GM12878 (cell line): Measurements from ENCODE around the gene MPRIP. TPM values are rescaled to one million over a fixed set of nuclear protein-coding genes. Genes with fewer than 3 reads are reported as not detected.

Experiments used
- ATAC-seq: fragments of 200-7000 bp; cut with Tn5 transposase; 3 replicates; pipeline ENCODE4 v1.9.1; 2020; ENCODE audit warnings: mild to moderate bottlenecking, moderate library complexity
- BruUV-seq: library from RNA; stranded (reverse); fragments of 400-500 nt; replicated peaks from 2 replicates; lab custom pipeline; 2021; lab: Mats Ljungman, UMichigan
- CTCF ChIA-PET: fragments of 300-600 bp; sonication (Branson Sonifier 250); formaldehyde crosslinking; extraction: SDS; loops from one replicate; lab custom pipeline; 2021; ENCODE audit warnings: inconsistent platforms; lab: Yijun Ruan, JAX
- POLR2A ChIA-PET: fragments of 350-600 bp; formaldehyde crosslinking; extraction: SDS; loops from one replicate; lab custom pipeline; 2021; ENCODE audit warnings: inconsistent platforms; lab: Charles Lee
- RAD21 ChIA-PET: fragments of 300-600 bp; sonication (Branson Sonifier 250); formaldehyde crosslinking; loops from one replicate; lab custom pipeline; 2023; ENCODE audit warnings: antibody characterized with exemption; ENCODE audit not compliant: unreplicated experiment; lab: Charles Lee
- SMC1A ChIA-PET: fragments of 300-600 bp; sonication (Branson Sonifier 250); formaldehyde crosslinking; loops from one replicate; lab custom pipeline; 2023; ENCODE audit not compliant: unreplicated experiment, uncharacterized antibody; lab: Charles Lee
- DNase-seq: peaks from one replicate; pipeline ENCODE4 v3.0.0-alpha.2; 2011; ENCODE audit warnings: low read depth, low spot score
- FAIRE-seq: peaks from 3 replicates; lab custom pipeline; 2011; peaks lifted over from hg19 to GRCh38; lab: Jason Lieb, UNC
- H2AFZ ChIP-seq: 2 replicates; pipeline ENCODE4 v1.6.0; 2011; ENCODE audit warnings: low read depth, low read length, control low read depth; ENCODE audit not compliant: control insufficient read depth
- H3K27ac ChIP-seq: 2 replicates; pipeline ENCODE4 v1.5.1; 2011; ENCODE audit warnings: control low read depth; ENCODE audit not compliant: control insufficient read depth, insufficient read depth
- H3K27me3 ChIP-seq, 2 experiments: replicated peaks in 1 of 2; 2 replicates each; pipeline versions ENCODE4 v1.6.0 to v1.6.1; 2011; ENCODE audit warnings: low read length in 1 of 2; ENCODE audit not compliant: control insufficient read depth in 2 of 2, insufficient read depth in 2 of 2
- H3K36me3 ChIP-seq, 2 experiments: 2 replicates each; pipeline ENCODE4 v1.5.1; 2011; ENCODE audit warnings: low read length in 1 of 2; ENCODE audit not compliant: control insufficient read depth in 2 of 2, insufficient read depth in 2 of 2
- H3K4me1 ChIP-seq: 2 replicates; pipeline ENCODE4 v1.6.1; 2011; ENCODE audit warnings: mild to moderate bottlenecking, low read length, moderate library complexity, mixed read lengths; ENCODE audit not compliant: control insufficient read depth, insufficient read depth
- H3K4me2 ChIP-seq: 2 replicates; pipeline ENCODE4 v1.6.0; 2011; ENCODE audit warnings: control low read depth; ENCODE audit not compliant: control insufficient read depth, insufficient read depth
- H3K4me3 ChIP-seq: fragments of 200-600 bp; sonication (generic); 2 replicates; pipeline ENCODE4 v1.5.1; 2016
- H3K79me2 ChIP-seq: 2 replicates; pipeline ENCODE4 v1.6.0; 2011; ENCODE audit warnings: low read length; ENCODE audit not compliant: control insufficient read depth, insufficient read depth
- H3K9ac ChIP-seq: 2 replicates; pipeline ENCODE4 v1.8.0; 2011; ENCODE audit warnings: low read length, control low read depth, mixed read lengths; ENCODE audit not compliant: control insufficient read depth, insufficient read depth
- H3K9me3 ChIP-seq: replicated peaks from 3 replicates; pipeline ENCODE4 v1.5.1; 2011; ENCODE audit warnings: mild to moderate bottlenecking, low read length; ENCODE audit not compliant: control insufficient read depth, insufficient read depth
- H4K20me1 ChIP-seq: 2 replicates; pipeline ENCODE4 v1.6.0; 2011; ENCODE audit not compliant: control insufficient read depth, insufficient read depth
- CHD2 ChIP-seq: IDR thresholded peaks from 2 replicates; pipeline ENCODE4 v1.6.1; 2011; ENCODE audit warnings: low read depth, low read length, improper control_type of control experiment, borderline replicate concordance
- HDAC2 ChIP-seq: fragments of 200-600 bp; sonication (generic); IDR thresholded peaks from 2 replicates; pipeline ENCODE4 v1.6.1; 2017
- HDAC6 ChIP-seq: fragments of 200-600 bp; sonication (generic); IDR thresholded peaks from one replicate; pipeline ENCODE4 v1.8.0; 2017; ENCODE audit warnings: antibody characterized with exemption; ENCODE audit not compliant: unreplicated experiment
- POLR2AphosphoS5 ChIP-seq: IDR thresholded peaks from 2 replicates; pipeline ENCODE4 v1.6.1; 2011; ENCODE audit warnings: mild to moderate bottlenecking, low read length, inconsistent platforms
- SREBF1 ChIP-seq: IDR thresholded peaks from 2 replicates; pipeline ENCODE4 v1.6.1; 2012; ENCODE audit warnings: mild to moderate bottlenecking, low read length
- SRF ChIP-seq, 2 experiments: IDR thresholded peaks; 2 replicates each; pipeline ENCODE4 v1.6.1; 2011; ENCODE audit warnings: low read depth in 2 of 2, low read length in 2 of 2, mild to moderate bottlenecking in 1 of 2, moderate library complexity in 1 of 2
- WRNIP1 ChIP-seq: IDR thresholded peaks from 2 replicates; pipeline ENCODE4 v1.6.1; 2011; ENCODE audit warnings: low read depth, low read length, improper control_type of control experiment, borderline replicate concordance
- WGBS: methylation state at CpG from one replicate; pipeline ENCODE4 v1.1.6; 2016; ENCODE audit warnings: low lambda C conversion rate; ENCODE audit not compliant: insufficient replicate concordance, insufficient coverage; ENCODE audit errors: missing lambda C conversion rate; 5-methylcytosine and 5-hydroxymethylcytosine counted together
- in situ Hi-C: fragments of 300-500 bp; cut with MboI; formaldehyde crosslinking; loops from 9 replicates; pipeline ENCODE4 v1.14.3; 2018; ENCODE audit warnings: mixed read lengths
- intact Hi-C: fragments of 100-400 bp; cut with micrococcal nuclease; formaldehyde crosslinking; loops from one replicate; pipeline ENCODE4 v1.14.2; 2022; ENCODE audit not compliant: unreplicated experiment
- polyA plus RNA-seq, 11 experiments: library from polyadenylated mRNA; depleted of rRNA in 4 of 11; unstranded in 6 of 11; stranded (reverse) in 5 of 11; fragments of >200 nt; fragmentation: Nextera tagmentation in 4 of 11; fragmentation: Illumina TruSeq in 1 of 11; extraction: Ambion mirVana in 4 of 11; extraction: Trizol in 1 of 11; gene quantifications; 1 replicate in 1 of 11; 2 replicates in 10 of 11; pipeline versions ENCODE4 v1.2.1 to v1.2.3, GENCODE V29; 2011 to 2016; ENCODE audit warnings: inconsistent platforms in 2 of 11, missing spikeins in 2 of 11, low read depth in 1 of 11
- total RNA-seq, 4 experiments: library from RNA; depleted of rRNA in 3 of 4; stranded (reverse); fragments of >200 nt in 3 of 4; fragmentation: Illumina TruSeq in 1 of 4; extraction: Trizol in 1 of 4; gene quantifications; 2 replicates each; pipeline versions ENCODE4 v1.2.1 to v1.2.3, GENCODE V29; 2013 to 2021
- TF ChIP-seq, protein P1 (sequence below): IDR thresholded peaks from 2 replicates; pipeline ENCODE4 v1.6.1; 2011; ENCODE audit warnings: low read depth, mild to moderate bottlenecking, low read length, moderate library complexity, borderline replicate concordance; ENCODE audit errors: extremely low read depth
- TF ChIP-seq, protein P2 (sequence below): IDR thresholded peaks from 2 replicates; pipeline ENCODE4 v1.6.1; 2012; ENCODE audit warnings: low read depth, low read length, improper control_type of control experiment

MPRIP gene
- total and polyA plus RNA-seq, 10 of the 15 experiments (the other 5 are each of a cell fraction or from before 2014, with no cell fraction given) = 16.5 to 168 (median 71.7) TPM

- TF ChIP-seq SRF (IDR thresholded peaks at IDR 0.05; ENCODE audit: low read depth in 2 of 2, low read length in 2 of 2) (no peak), POLR2AphosphoS5 (no peak), HDAC2 (no peak)
- TF ChIP-seq, protein P1, sequence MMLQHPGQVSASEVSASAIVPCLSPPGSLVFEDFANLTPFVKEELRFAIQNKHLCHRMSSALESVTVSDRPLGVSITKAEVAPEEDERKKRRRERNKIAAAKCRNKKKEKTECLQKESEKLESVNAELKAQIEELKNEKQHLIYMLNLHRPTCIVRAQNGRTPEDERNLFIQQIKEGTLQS = no peak
Measured at GRCh38 chr17:17073030-17073564, 30.8 kb downstream of the MPRIP start (continued).

- Histone ChIP-seq H4K20me1 (peaks cover 3% of the 10 kb centered on the region; the same call in 1 of the 2 replicates), H3K4me3 (no peak overlapping the region), H3K4me1 (no peaks in the 10 kb centered on the region), H3K27me3 (no peaks in the 10 kb centered on the region), H3K79me2 (peaks cover 15% of the 10 kb centered on the region), H3K36me3 (peaks cover 4 to 26% of the 10 kb centered on the region in 2 experiments; a peak in 3 of 4 replicates), H3K4me2 (no peak overlapping the region), H3K27ac (no peak overlapping the region), H2AFZ (no peak overlapping the region), H3K9ac (no peak overlapping the region), H3K9me3 (no peaks in the 10 kb centered on the region; the same call in 2 of the 3 replicates)
- 87% methylated on average over 15 of the region's 15 CpGs for WGBS
- DNase-seq = no peak
- POLR2A ChIA-PET = no interaction called here
- ATAC-seq = no peak
- in situ Hi-C loops (no loop called here), intact Hi-C loops (no loop called here)
- TF ChIP-seq SREBF1 (no peak), HDAC6 (no peak), WRNIP1 (no peak), CHD2 (no peak)
- TF ChIP-seq, protein P2, sequence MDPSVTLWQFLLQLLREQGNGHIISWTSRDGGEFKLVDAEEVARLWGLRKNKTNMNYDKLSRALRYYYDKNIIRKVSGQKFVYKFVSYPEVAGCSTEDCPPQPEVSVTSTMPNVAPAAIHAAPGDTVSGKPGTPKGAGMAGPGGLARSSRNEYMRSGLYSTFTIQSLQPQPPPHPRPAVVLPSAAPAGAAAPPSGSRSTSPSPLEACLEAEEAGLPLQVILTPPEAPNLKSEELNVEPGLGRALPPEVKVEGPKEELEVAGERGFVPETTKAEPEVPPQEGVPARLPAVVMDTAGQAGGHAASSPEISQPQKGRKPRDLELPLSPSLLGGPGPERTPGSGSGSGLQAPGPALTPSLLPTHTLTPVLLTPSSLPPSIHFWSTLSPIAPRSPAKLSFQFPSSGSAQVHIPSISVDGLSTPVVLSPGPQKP = no peak
- no peak for FAIRE-seq
- RAD21 ChIA-PET = no interaction called here
- SMC1A ChIA-PET = no interaction called here
- no TSS peak for BruUV-seq
- CTCF ChIA-PET = interaction anchor here (1.2 kb wide), 1 partner anchor 11 kb away, joined by 3 read pairs; no protein-coding TSS in a partner anchor
Measured at GRCh38 chr17:17073581-17074403, 31.5 kb downstream of the MPRIP start.
